Endodermal cell (in vitro differentiated cells): ENCODE measurements around the gene CYP4A22. TPM values are rescaled to one million over a fixed set of nuclear protein-coding genes. Genes with fewer than 3 reads are reported as not detected.

Experiments
- DNase-seq: peaks from one replicate; pipeline ENCODE4 v3.0.0-alpha.2; 2017
- H3K27ac ChIP-seq: 2 replicates; pipeline ENCODE4 v1.5.1; 2013; ENCODE audit warnings: mild to moderate bottlenecking, low read depth, low read length, moderate library complexity
- H3K27me3 ChIP-seq: 2 replicates; pipeline ENCODE4 v1.6.1; 2013; ENCODE audit warnings: mild to moderate bottlenecking, low read length, moderate library complexity; ENCODE audit not compliant: insufficient read depth, control insufficient read depth, poor library complexity, severe bottlenecking
- H3K36me3 ChIP-seq: 2 replicates; pipeline ENCODE4 v1.7.0; 2013; ENCODE audit warnings: mild to moderate bottlenecking, low read length, moderate library complexity; ENCODE audit not compliant: control insufficient read depth, insufficient read depth
- H3K4me1 ChIP-seq: one replicate; pipeline ENCODE4 v1.7.0; 2013; ENCODE audit warnings: low read length; ENCODE audit not compliant: control insufficient read depth, insufficient read depth
- H3K4me3 ChIP-seq: 2 replicates; pipeline ENCODE4 v1.5.1; 2013; ENCODE audit warnings: mild to moderate bottlenecking, low read length, moderate library complexity
- H3K9ac ChIP-seq: 2 replicates; pipeline ENCODE4 v1.6.1; 2013; ENCODE audit warnings: mild to moderate bottlenecking, low read length, moderate library complexity; ENCODE audit not compliant: poor library complexity, severe bottlenecking; ENCODE audit errors: extremely low read depth
- H3K9me3 ChIP-seq: 2 replicates; pipeline ENCODE4 v1.6.1; 2013; ENCODE audit warnings: mild to moderate bottlenecking, low read length, moderate library complexity; ENCODE audit not compliant: control insufficient read depth
- H3K27ac Mint-ChIP-seq: 2 replicates; pipeline ENCODE4 v1.8.0; 2020; ENCODE audit warnings: mixed read lengths
- H3K27me3 Mint-ChIP-seq: 2 replicates; pipeline ENCODE4 v1.8.0; 2021; ENCODE audit warnings: mild to moderate bottlenecking, mixed read lengths; ENCODE audit not compliant: insufficient read depth
- H3K36me3 Mint-ChIP-seq: 2 replicates; pipeline ENCODE4 v1.8.0; 2020; ENCODE audit warnings: low read depth, mixed read lengths
- H3K4me1 Mint-ChIP-seq: 2 replicates; pipeline ENCODE4 v1.8.0; 2020; ENCODE audit warnings: mixed read lengths
- H3K4me3 Mint-ChIP-seq: 2 replicates; pipeline ENCODE4 v1.8.0; 2020; ENCODE audit warnings: mild to moderate bottlenecking, moderate library complexity, mixed read lengths
- H3K9me3 Mint-ChIP-seq: 2 replicates; pipeline ENCODE4 v1.8.0; 2020; ENCODE audit warnings: mild to moderate bottlenecking, mixed read lengths
- WGBS, 2 experiments: methylation state at CpG; one replicate each; pipeline versions ENCODE4 v1.1.5 to v1.1.7; 2013; ENCODE audit warnings: missing lambda C conversion rate in 2 of 2, mixed read lengths in 1 of 2; ENCODE audit not compliant: insufficient coverage in 1 of 2, insufficient read length in 1 of 2; 5-methylcytosine and 5-hydroxymethylcytosine counted together
- total RNA-seq, 2 donors: library from RNA; stranded (reverse); fragmentation: NEBNext Ultra II Directional in 1 of 2; extraction: Animal tissue kit (Norgen Biotek cat#: 25700) in 1 of 2; gene quantifications; 2 replicates in 1 of 2; 3 replicates in 1 of 2; pipeline ENCODE4 v1.2.1, GENCODE V29; 2021
- TF ChIP-seq, protein P1 (sequence below): fragments of 200-600 bp; sonication (generic); conservative IDR thresholded peaks from 2 replicates; pipeline ENCODE4 v1.5.0; 2021; ENCODE audit warnings: antibody characterized with exemption, mild to moderate bottlenecking

Gene CYP4A22
- total RNA-seq, 2 donors from 2014 or later = 0.35 TPM; not detected in 1

DNA sequence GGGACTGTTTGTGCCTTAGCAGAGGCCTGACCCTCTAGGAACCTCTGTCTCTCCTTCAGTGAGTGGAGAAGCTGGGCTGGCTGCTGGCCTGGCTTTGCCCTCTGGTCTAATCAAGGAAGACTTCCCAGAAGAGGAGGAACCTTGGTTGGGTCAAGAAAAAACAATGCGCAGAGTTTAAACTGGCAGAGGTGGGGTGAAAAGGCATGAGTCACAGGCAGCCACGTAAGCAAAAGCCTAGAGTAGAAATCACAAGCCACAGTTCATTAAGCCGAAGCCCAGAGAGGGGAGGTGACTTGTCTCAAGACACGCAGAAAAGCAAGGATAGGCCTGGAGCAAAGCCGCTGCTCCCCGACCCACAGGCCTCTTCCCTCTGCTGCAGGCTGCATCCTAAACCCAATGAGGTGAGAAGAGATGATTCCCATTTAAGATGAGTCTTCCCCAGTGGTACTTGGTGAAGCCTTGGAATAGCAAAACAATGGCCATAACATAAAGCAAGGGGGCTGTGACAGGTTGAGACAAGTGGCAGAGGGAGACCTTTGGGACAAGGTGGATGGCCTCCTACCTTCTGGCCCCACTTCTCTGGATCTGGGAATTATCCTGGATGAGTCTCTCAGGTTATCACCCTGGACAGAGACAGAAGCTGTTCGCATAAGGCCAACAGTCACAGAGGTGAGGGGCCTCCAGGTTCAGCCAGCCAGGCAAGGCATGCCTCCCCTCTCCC, 44.9 kb downstream of the CYP4A22 start:
- Histone ChIP-seq H3K27me3 (peaks cover 12% of the 10 kb centered on the region), H3K4me1 (no peaks in the 10 kb centered on the region), H3K4me3 (no peak overlapping the region), H3K9me3 (no peaks in the 10 kb centered on the region), H3K27ac (no peak overlapping the region), H3K9ac (no peak overlapping the region), H3K36me3 (no peaks in the 10 kb centered on the region)
- 73 to 86% methylated on average over 4 to 7 of the region's 7 CpGs for WGBS, 2 experiments
- Mint-ChIP-seq H3K27ac (no peak overlapping the region), H3K4me1 (peaks cover 9% of the 10 kb centered on the region), H3K4me3 (no peak overlapping the region), H3K9me3 (peaks cover 5% of the 10 kb centered on the region), H3K36me3 (no peaks in the 10 kb centered on the region), H3K27me3 (peaks cover 49% of the 10 kb centered on the region)
- no peak for DNase-seq
- TF ChIP-seq, protein P1, sequence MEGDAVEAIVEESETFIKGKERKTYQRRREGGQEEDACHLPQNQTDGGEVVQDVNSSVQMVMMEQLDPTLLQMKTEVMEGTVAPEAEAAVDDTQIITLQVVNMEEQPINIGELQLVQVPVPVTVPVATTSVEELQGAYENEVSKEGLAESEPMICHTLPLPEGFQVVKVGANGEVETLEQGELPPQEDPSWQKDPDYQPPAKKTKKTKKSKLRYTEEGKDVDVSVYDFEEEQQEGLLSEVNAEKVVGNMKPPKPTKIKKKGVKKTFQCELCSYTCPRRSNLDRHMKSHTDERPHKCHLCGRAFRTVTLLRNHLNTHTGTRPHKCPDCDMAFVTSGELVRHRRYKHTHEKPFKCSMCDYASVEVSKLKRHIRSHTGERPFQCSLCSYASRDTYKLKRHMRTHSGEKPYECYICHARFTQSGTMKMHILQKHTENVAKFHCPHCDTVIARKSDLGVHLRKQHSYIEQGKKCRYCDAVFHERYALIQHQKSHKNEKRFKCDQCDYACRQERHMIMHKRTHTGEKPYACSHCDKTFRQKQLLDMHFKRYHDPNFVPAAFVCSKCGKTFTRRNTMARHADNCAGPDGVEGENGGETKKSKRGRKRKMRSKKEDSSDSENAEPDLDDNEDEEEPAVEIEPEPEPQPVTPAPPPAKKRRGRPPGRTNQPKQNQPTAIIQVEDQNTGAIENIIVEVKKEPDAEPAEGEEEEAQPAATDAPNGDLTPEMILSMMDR = no peak

DNA sequence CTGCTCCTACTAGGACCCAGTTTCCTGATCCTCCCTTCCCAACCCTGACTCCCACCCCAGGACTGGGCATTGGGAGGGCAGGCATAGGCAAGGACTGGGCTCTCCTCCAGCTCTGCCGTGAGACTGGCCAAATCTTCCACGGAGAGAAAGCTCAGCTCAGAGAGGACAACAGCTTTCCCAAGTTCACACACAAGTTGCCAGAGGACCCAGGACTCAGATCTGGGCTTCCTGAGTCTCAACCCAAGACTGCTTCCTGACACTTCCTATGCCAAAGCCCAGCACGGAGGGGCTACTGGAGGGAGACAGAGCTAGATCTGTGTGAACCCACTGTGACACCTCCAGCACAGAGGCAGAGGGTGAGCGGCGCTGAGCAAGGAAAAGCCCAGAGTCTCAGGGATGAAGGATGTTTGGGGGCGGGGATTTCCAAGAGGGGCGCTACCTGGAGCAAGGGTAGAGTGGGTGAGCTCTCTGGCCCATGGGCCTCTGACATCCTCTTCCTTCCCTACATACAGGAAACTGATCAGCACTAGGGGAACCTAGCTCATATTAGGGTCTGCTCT, 45.5 kb downstream of the CYP4A22 start:
- Histone ChIP-seq H3K4me1 (no peaks in the 10 kb centered on the region), H3K4me3 (no peak overlapping the region), H3K9me3 (no peaks in the 10 kb centered on the region), H3K27ac (no peak overlapping the region), H3K9ac (no peak overlapping the region), H3K36me3 (no peaks in the 10 kb centered on the region), H3K27me3 (peaks cover 12% of the 10 kb centered on the region)
- H3K4me1 Mint-ChIP-seq = peaks cover 9% of the 10 kb centered on the region
- H3K27ac Mint-ChIP-seq = no peak overlapping the region
- H3K9me3 Mint-ChIP-seq = peaks cover 5% of the 10 kb centered on the region
- no peaks in the 10 kb centered on the region for H3K36me3 Mint-ChIP-seq
- DNase-seq = no peak
- 79 to 84% methylated on average over 6 to 7 of the region's 7 CpGs for WGBS, 2 experiments
- TF ChIP-seq, protein P1 = no peak
- H3K27me3 Mint-ChIP-seq = peaks cover 49% of the 10 kb centered on the region
- H3K4me3 Mint-ChIP-seq = no peak overlapping the region

DNA sequence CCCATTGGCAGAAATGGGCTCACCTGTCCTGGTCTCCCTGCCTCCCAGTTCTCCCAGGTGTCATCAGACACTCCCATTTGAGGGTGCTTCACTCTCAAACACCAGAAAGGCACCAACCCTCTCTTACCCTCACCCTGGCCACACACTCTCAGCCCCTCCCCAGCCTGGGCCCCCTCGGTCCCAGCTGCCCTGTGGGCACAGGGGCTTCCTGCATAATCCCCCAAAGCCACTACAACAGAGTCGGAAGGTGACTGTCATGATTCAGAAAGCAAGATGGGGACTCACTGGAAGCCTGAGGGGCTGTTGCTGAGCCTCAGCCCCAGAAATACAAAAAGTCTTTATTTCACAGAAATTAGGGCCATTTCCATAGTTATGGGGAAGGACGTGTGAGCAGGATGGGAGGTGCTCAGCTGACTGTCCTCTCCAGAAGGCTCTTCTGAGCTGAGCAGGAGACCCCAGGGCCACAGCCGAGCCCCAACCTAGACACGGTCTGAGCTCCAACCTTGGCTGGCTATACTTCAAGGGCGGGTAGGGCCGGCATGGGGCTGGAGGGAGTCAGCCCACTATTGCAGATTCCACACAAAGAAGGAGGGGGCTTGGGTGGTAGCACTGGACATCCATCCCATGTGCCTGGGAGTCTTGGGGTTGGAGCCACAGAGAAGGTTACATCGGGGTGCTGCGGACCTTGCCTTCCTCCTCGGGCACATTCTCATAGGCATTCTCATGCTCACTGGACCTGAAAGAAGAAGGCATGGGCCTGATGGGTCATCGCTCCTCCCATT, 46.3 kb downstream of the CYP4A22 start:
- TF ChIP-seq, protein P1 = no peak
- no peak overlapping the region for H3K4me3 Mint-ChIP-seq
- H3K27ac ChIP-seq = no peak overlapping the region
- DNase-seq = no peak
- H3K9me3 ChIP-seq = no peaks in the 10 kb centered on the region
- no peak overlapping the region for H3K27ac Mint-ChIP-seq
- H3K27me3 ChIP-seq = peaks cover 12% of the 10 kb centered on the region
- peaks cover 5% of the 10 kb centered on the region for H3K9me3 Mint-ChIP-seq
- WGBS, 2 experiments = 84 to 96% methylated on average over 7 to 11 of the region's 11 CpGs
- H3K4me1 Mint-ChIP-seq = peaks cover 9% of the 10 kb centered on the region
- H3K36me3 ChIP-seq = no peaks in the 10 kb centered on the region
- H3K36me3 Mint-ChIP-seq = no peaks in the 10 kb centered on the region
- H3K9ac ChIP-seq = no peak overlapping the region
- no peaks in the 10 kb centered on the region for H3K4me1 ChIP-seq
- H3K27me3 Mint-ChIP-seq = peaks cover 49% of the 10 kb centered on the region
- H3K4me3 ChIP-seq = no peak overlapping the region
